K562 (cell line): Measurements from ENCODE around the gene HPX. TPM values are rescaled to one million over a fixed set of nuclear protein-coding genes. Genes with fewer than 3 reads are reported as not detected.
A peak's percentile ranks its signal among the peaks of the same experiment; 100 is the strongest.

Source experiments
- C11orf30 ChIP-seq: fragments of 450-650 bp; IDR thresholded peaks from 2 replicates; pipeline ENCODE4 v1.6.1; 2016; ENCODE audit warnings: low read depth, mild to moderate bottlenecking
- KAT7 ChIP-seq: sonication (generic); formaldehyde crosslinking; IDR thresholded peaks from 2 replicates; pipeline ENCODE4 v1.8.0; 2022; ENCODE audit warnings: missing genetic modification reagents, mild to moderate bottlenecking, borderline replicate concordance
- KLF10 ChIP-seq: fragments of 250-450 bp; sonication (Bioruptor Pico); IDR thresholded peaks from 2 replicates; pipeline ENCODE4 v1.6.1; 2021; ENCODE audit warnings: matching md5 sums
- MAFF ChIP-seq: IDR thresholded peaks from 2 replicates; pipeline ENCODE4 v1.6.1; 2012; ENCODE audit warnings: low read length, improper control_type of control experiment
- MYNN ChIP-seq, 2 experiments: sonication (generic); formaldehyde crosslinking in 1 of 2; IDR thresholded peaks; 2 replicates each; pipeline versions ENCODE4 v1.5.0 to v1.6.1; 2016 to 2020; ENCODE audit warnings: antibody characterized with exemption in 1 of 2, missing genetic modification reagents in 1 of 2
- POLR3A ChIP-seq: IDR thresholded peaks from 2 replicates; pipeline ENCODE4 v1.6.1; 2011; ENCODE audit warnings: borderline replicate concordance, mild to moderate bottlenecking, moderate library complexity; ENCODE audit not compliant: insufficient read length, insufficient read depth; ENCODE audit errors: extremely low read depth
- PYGO2 ChIP-seq: fragments of 450-650 bp; IDR thresholded peaks from 2 replicates; pipeline ENCODE4 v1.6.1; 2016; ENCODE audit warnings: mild to moderate bottlenecking, missing genetic modification characterization, moderate library complexity, missing compliant biosample characterization
- SETDB1 ChIP-seq: IDR thresholded peaks from one replicate; pipeline ENCODE4 v1.6.1; 2012; ENCODE audit warnings: low read length, control low read depth, inconsistent platforms
- STAG1 ChIP-seq: sonication (generic); formaldehyde crosslinking; IDR thresholded peaks from 2 replicates; pipeline ENCODE4 v1.5.0; 2020; ENCODE audit warnings: missing genetic modification reagents, borderline replicate concordance
- TOE1 ChIP-seq, 2 experiments: fragments of 450-650 bp in 1 of 2; sonication (generic) in 1 of 2; formaldehyde crosslinking in 1 of 2; IDR thresholded peaks; 2 replicates each; pipeline versions ENCODE4 v1.7.1 to v1.8.0; 2016 to 2022; ENCODE audit warnings: borderline replicate concordance in 2 of 2, mild to moderate bottlenecking in 2 of 2, antibody characterized with exemption in 1 of 2, inconsistent platforms in 1 of 2, low read depth in 1 of 2, missing genetic modification reagents in 1 of 2, moderate library complexity in 1 of 2
- YY1 ChIP-seq, 3 experiments: IDR thresholded peaks; 2 replicates each; pipeline ENCODE4 v1.6.1; 2011; ENCODE audit warnings: low read length in 2 of 3, mild to moderate bottlenecking in 2 of 3, moderate library complexity in 2 of 3, borderline replicate concordance in 1 of 3, control low read depth in 1 of 3, low read depth in 1 of 3; ENCODE audit not compliant: insufficient read depth in 3 of 3, insufficient replicate concordance in 2 of 3, control insufficient read depth in 1 of 3, insufficient read length in 1 of 3; ENCODE audit errors: extremely low read depth in 1 of 3
- ZNF347 ChIP-seq: fragments of 450-650 bp; formaldehyde crosslinking; IDR thresholded peaks from 2 replicates; pipeline ENCODE4 v1.4.0; 2020; ENCODE audit warnings: low read depth, mild to moderate bottlenecking, moderate library complexity
- ZNF583 ChIP-seq: fragments of 250-450 bp; sonication (Bioruptor Pico); IDR thresholded peaks from 2 replicates; pipeline ENCODE4 v1.4.0; 2020
- ZZZ3 ChIP-seq: fragments of 450-650 bp; IDR thresholded peaks from 2 replicates; pipeline ENCODE4 v1.6.1; 2016; ENCODE audit warnings: antibody characterized with exemption, mild to moderate bottlenecking, moderate library complexity
- polyA plus RNA-seq, 8 experiments: library from polyadenylated mRNA; depleted of rRNA in 4 of 8; stranded (reverse) in 5 of 8; unstranded in 3 of 8; fragments of >200 nt; fragmentation: Nextera tagmentation in 2 of 8; fragmentation: Illumina TruSeq in 1 of 8; extraction: Ambion mirVana in 2 of 8; extraction: Trizol in 1 of 8; gene quantifications; 2 replicates each; pipeline versions ENCODE4 v1.2.1 to v1.2.3, GENCODE V29; 2011 to 2014; ENCODE audit warnings: inconsistent platforms in 1 of 8, missing spikeins in 1 of 8
- total RNA-seq, 7 experiments: library from RNA; depleted of rRNA in 6 of 7; stranded (reverse); fragments of >200 nt in 6 of 7; fragmentation: Illumina TruSeq in 2 of 7; extraction: Trizol in 2 of 7; gene quantifications; 2 replicates each; pipeline versions ENCODE4 v1.2.1 to v1.2.3, GENCODE V29; 2011 to 2021; ENCODE audit warnings: low replicate concordance in 1 of 7
- TF ChIP-seq, protein P1 (sequence below), 3 experiments: fragments of 200-800 bp in 1 of 3; sonication (Bioruptor generic) in 1 of 3; sonication (generic) in 1 of 3; formaldehyde crosslinking in 1 of 3; IDR thresholded peaks; 2 replicates each; pipeline versions ENCODE4 v1.6.1 to v1.8.0; 2016 to 2022; ENCODE audit warnings: mild to moderate bottlenecking in 2 of 3, missing compliant biosample characterization in 2 of 3, missing genetic modification characterization in 2 of 3, missing genetic modification reagents in 1 of 3
- TF ChIP-seq, protein P2 (sequence below): fragments of 250-450 bp; sonication (Bioruptor Pico); IDR thresholded peaks from 2 replicates; pipeline ENCODE4 v1.8.0; 2021; ENCODE audit warnings: mild to moderate bottlenecking, moderate library complexity
- TF ChIP-seq, protein P3 (sequence below): sonication (generic); formaldehyde crosslinking; IDR thresholded peaks from 2 replicates; pipeline ENCODE4 v1.5.0; 2020; ENCODE audit warnings: missing genetic modification reagents
- TF ChIP-seq, protein P4 (sequence below), 2 experiments: fragments of 200-800 bp in 1 of 2; sonication (Bioruptor generic) in 1 of 2; sonication (generic) in 1 of 2; formaldehyde crosslinking in 1 of 2; IDR thresholded peaks in 1 of 2; conservative IDR thresholded peaks in 1 of 2; 2 replicates each; pipeline versions ENCODE4 v1.5.0 to v1.6.1; 2016 to 2020; ENCODE audit warnings: missing compliant biosample characterization in 1 of 2, missing genetic modification characterization in 1 of 2, missing genetic modification reagents in 1 of 2
- TF ChIP-seq, protein P5 (sequence below): fragments of 250-450 bp; sonication (Bioruptor Pico); IDR thresholded peaks from 2 replicates; pipeline ENCODE4 v1.8.0; 2021; ENCODE audit warnings: moderate library complexity, mild to moderate bottlenecking, inconsistent platforms

Gene HPX
- total and polyA plus RNA-seq, 9 of the 15 experiments (the other 6 are each of a cell fraction or from before 2014, with no cell fraction given): 0.12 to 1.2 (median 0.49) TPM; not detected in 1

DNA sequence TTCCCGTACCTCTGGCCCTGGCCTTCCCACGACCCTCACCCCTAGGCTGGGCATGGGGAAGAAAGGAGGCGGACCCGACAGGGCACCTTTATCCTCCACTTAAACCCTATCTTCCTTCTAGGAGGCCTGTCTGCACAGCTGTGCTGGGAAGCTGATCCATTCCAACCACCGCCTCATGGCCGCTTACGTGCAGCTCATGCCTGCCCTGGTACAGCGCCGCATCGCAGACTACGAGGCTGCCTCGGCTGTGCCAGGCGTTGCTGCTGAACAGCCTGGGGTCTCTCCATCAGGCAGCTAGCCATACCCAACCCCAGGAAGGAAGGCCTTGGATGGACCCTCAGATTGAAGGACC, 41.1 kb upstream of the HPX start (continued):
- TF ChIP-seq, protein P1, sequence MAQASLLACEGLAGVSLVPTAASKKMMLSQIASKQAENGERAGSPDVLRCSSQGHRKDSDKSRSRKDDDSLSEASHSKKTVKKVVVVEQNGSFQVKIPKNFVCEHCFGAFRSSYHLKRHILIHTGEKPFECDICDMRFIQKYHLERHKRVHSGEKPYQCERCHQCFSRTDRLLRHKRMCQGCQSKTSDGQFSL (CRISPR knock-in tag; IDR thresholded peaks at IDR 0.05): no peak
- TF ChIP-seq, protein P1 (tag; IDR thresholded peaks at IDR 0.05): 0 out of 4 replicates have a peak, but pooled peaks of 1 of the 2 experiments have one; percentile 27
- TF ChIP-seq, protein P2, sequence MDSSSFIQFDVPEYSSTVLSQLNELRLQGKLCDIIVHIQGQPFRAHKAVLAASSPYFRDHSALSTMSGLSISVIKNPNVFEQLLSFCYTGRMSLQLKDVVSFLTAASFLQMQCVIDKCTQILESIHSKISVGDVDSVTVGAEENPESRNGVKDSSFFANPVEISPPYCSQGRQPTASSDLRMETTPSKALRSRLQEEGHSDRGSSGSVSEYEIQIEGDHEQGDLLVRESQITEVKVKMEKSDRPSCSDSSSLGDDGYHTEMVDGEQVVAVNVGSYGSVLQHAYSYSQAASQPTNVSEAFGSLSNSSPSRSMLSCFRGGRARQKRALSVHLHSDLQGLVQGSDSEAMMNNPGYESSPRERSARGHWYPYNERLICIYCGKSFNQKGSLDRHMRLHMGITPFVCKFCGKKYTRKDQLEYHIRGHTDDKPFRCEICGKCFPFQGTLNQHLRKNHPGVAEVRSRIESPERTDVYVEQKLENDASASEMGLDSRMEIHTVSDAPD (CRISPR knock-in tag): no peak
- TF ChIP-seq, protein P3, sequence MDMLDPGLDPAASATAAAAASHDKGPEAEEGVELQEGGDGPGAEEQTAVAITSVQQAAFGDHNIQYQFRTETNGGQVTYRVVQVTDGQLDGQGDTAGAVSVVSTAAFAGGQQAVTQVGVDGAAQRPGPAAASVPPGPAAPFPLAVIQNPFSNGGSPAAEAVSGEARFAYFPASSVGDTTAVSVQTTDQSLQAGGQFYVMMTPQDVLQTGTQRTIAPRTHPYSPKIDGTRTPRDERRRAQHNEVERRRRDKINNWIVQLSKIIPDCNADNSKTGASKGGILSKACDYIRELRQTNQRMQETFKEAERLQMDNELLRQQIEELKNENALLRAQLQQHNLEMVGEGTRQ (CRISPR knock-in tag): no peak
- no peak for TF ChIP-seq SETDB1
- TF ChIP-seq STAG1: no peak
- TF ChIP-seq ZZZ3: no peak
- no peak for TF ChIP-seq C11orf30
- TF ChIP-seq KLF10 (CRISPR knock-in tag): 0 out of 2 replicates have a peak, but pooled peaks have one; percentile 12
- no peak for TF ChIP-seq ZNF347 (CRISPR knock-in tag)
- TF ChIP-seq, protein P4, sequence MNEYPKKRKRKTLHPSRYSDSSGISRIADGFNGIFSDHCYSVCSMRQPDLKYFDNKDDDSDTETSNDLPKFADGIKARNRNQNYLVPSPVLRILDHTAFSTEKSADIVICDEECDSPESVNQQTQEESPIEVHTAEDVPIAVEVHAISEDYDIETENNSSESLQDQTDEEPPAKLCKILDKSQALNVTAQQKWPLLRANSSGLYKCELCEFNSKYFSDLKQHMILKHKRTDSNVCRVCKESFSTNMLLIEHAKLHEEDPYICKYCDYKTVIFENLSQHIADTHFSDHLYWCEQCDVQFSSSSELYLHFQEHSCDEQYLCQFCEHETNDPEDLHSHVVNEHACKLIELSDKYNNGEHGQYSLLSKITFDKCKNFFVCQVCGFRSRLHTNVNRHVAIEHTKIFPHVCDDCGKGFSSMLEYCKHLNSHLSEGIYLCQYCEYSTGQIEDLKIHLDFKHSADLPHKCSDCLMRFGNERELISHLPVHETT (CRISPR knock-in tag; conservative IDR thresholded peaks at IDR 0.05 in 1 of 2, IDR thresholded peaks at IDR 0.05 in 1 of 2): no peak
- TF ChIP-seq KAT7 (CRISPR knock-in tag): peak; percentile 89; the same call in 1 of the 2 replicates
- TF ChIP-seq, protein P5, sequence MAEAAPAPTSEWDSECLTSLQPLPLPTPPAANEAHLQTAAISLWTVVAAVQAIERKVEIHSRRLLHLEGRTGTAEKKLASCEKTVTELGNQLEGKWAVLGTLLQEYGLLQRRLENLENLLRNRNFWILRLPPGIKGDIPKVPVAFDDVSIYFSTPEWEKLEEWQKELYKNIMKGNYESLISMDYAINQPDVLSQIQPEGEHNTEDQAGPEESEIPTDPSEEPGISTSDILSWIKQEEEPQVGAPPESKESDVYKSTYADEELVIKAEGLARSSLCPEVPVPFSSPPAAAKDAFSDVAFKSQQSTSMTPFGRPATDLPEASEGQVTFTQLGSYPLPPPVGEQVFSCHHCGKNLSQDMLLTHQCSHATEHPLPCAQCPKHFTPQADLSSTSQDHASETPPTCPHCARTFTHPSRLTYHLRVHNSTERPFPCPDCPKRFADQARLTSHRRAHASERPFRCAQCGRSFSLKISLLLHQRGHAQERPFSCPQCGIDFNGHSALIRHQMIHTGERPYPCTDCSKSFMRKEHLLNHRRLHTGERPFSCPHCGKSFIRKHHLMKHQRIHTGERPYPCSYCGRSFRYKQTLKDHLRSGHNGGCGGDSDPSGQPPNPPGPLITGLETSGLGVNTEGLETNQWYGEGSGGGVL: no peak
- no peak for TF ChIP-seq MAFF
- TF ChIP-seq TOE1 (IDR thresholded peaks at IDR 0.05; ENCODE audit: borderline replicate concordance): no peak
- 0 out of 2 replicates have a peak, but pooled peaks have one; percentile 7 for TF ChIP-seq TOE1 (CRISPR knock-in tag; IDR thresholded peaks at IDR 0.05; ENCODE audit: borderline replicate concordance, low read depth)
- no peak for TF ChIP-seq POLR3A
- TF ChIP-seq YY1 (IDR thresholded peaks at IDR 0.05; ENCODE audit: borderline replicate concordance in 1 of 3, control insufficient read depth in 1 of 3, extremely low read depth in 1 of 3, insufficient read depth in 3 of 3, insufficient read length in 1 of 3, insufficient replicate concordance in 2 of 3, low read depth in 1 of 3, low read length in 2 of 3): no peak
- no peak for TF ChIP-seq ZNF583 (CRISPR knock-in tag)
- no peak for TF ChIP-seq MYNN (IDR thresholded peaks at IDR 0.05)
- no peak for TF ChIP-seq MYNN (CRISPR knock-in tag; IDR thresholded peaks at IDR 0.05)
- TF ChIP-seq PYGO2: no peak
